Endothelial cell of umbilical vein (primary cell): ENCODE results near the gene SFMBT2. TPM values are rescaled to one million over a fixed set of nuclear protein-coding genes. Genes with fewer than 3 reads are reported as not detected.

ENCODE experiments used
- BruUV-seq: library from RNA; stranded (reverse); fragments of 400-500 nt; replicated peaks from 2 replicates; lab custom pipeline; 2021; lab: Mats Ljungman, UMichigan
- CTCF ChIA-PET: fragments of 300-600, 350-600 bp; sonication (Branson Sonifier 250); formaldehyde crosslinking; loops from one replicate; lab custom pipeline; 2021; ENCODE audit warnings: antibody characterized with exemption, inconsistent platforms; lab: Charles Lee
- POLR2A ChIA-PET: fragments of 300-600, 350-600 bp; sonication (Branson Sonifier 250); formaldehyde crosslinking; loops from one replicate; lab custom pipeline; 2021; ENCODE audit warnings: antibody characterized with exemption, inconsistent platforms; lab: Charles Lee
- DNase-seq: peaks from one replicate; pipeline ENCODE4 v3.0.0-alpha.2; 2011; ENCODE audit warnings: low read depth, low spot score
- FAIRE-seq: peaks from 2 replicates; lab custom pipeline; 2011; peaks lifted over from hg19 to GRCh38; lab: Jason Lieb, UNC
- H2AFZ ChIP-seq: 2 replicates; pipeline ENCODE4 v1.6.0; 2012; ENCODE audit warnings: low read depth, low read length, control low read depth, inconsistent platforms
- H3K27ac ChIP-seq: 2 replicates; pipeline ENCODE4 v1.5.1; 2011; ENCODE audit warnings: low read depth, mild to moderate bottlenecking, control low read depth, low read length, moderate library complexity; ENCODE audit not compliant: insufficient read depth
- H3K27me3 ChIP-seq, 2 experiments: 2 replicates each; pipeline versions ENCODE4 v1.6.0 to v1.6.1; 2011; ENCODE audit warnings: low read length in 2 of 2, mixed read lengths in 1 of 2; ENCODE audit not compliant: control insufficient read depth in 2 of 2, insufficient read depth in 2 of 2
- H3K36me3 ChIP-seq, 2 experiments: 2 replicates in 1 of 2; 3 replicates in 1 of 2; pipeline ENCODE4 v1.5.1; 2011; ENCODE audit warnings: low read length in 2 of 2, mild to moderate bottlenecking in 1 of 2, moderate library complexity in 1 of 2; ENCODE audit not compliant: control insufficient read depth in 2 of 2, insufficient read depth in 2 of 2; ENCODE audit errors: extremely low read depth in 1 of 2
- H3K4me1 ChIP-seq: 3 replicates; pipeline ENCODE4 v1.5.1; 2011; ENCODE audit warnings: mild to moderate bottlenecking, low read length; ENCODE audit not compliant: control insufficient read depth, insufficient read depth; ENCODE audit errors: extremely low read depth
- H3K4me2 ChIP-seq: 2 replicates; pipeline ENCODE4 v1.6.1; 2011; ENCODE audit warnings: low read length, control low read depth, mixed read lengths; ENCODE audit not compliant: insufficient read depth
- H3K4me3 ChIP-seq, 3 experiments: fragments of 200-600 bp in 1 of 3; sonication (generic), shearing (Covaris generic) in 1 of 3; replicated peaks in 1 of 3; 2 replicates each; pipeline ENCODE4 v1.5.1; 2011 to 2016; ENCODE audit warnings: control low read depth in 3 of 3, low read length in 3 of 3, mild to moderate bottlenecking in 2 of 3, inconsistent platforms in 1 of 3, low read depth in 1 of 3, moderate library complexity in 1 of 3; ENCODE audit not compliant: insufficient read depth in 1 of 3
- H3K79me2 ChIP-seq: 2 replicates; pipeline ENCODE4 v1.6.0; 2012; ENCODE audit warnings: low read length, inconsistent platforms; ENCODE audit not compliant: control insufficient read depth, insufficient read depth
- H3K9ac ChIP-seq: replicated peaks from 2 replicates; pipeline ENCODE3; 2011; ENCODE audit warnings: low read length, control low read depth; ENCODE audit not compliant: insufficient read depth; ENCODE audit errors: extremely low read depth
- H3K9me1 ChIP-seq: replicated peaks from 3 replicates; pipeline ENCODE4 v1.6.0; 2011; ENCODE audit warnings: mild to moderate bottlenecking, low read length; ENCODE audit not compliant: control insufficient read depth, insufficient read depth; ENCODE audit errors: extremely low read depth
- H3K9me3 ChIP-seq: replicated peaks from 2 replicates; pipeline ENCODE4 v1.5.1; 2012; ENCODE audit warnings: low read length, inconsistent platforms; ENCODE audit not compliant: control insufficient read depth, insufficient read depth
- H4K20me1 ChIP-seq: replicated peaks from 2 replicates; pipeline ENCODE3; 2011; ENCODE audit warnings: mild to moderate bottlenecking, low read length; ENCODE audit not compliant: control insufficient read depth, insufficient read depth; ENCODE audit errors: extremely low read depth
- CTCF ChIP-seq, 2 donors: IDR thresholded peaks; 1 replicate in 1 of 2; 2 replicates in 1 of 2; pipeline ENCODE4 v1.5.1; 2011; ENCODE audit warnings: low read length in 2 of 2, mild to moderate bottlenecking in 2 of 2, moderate library complexity in 2 of 2, control low read depth in 1 of 2, inconsistent platforms in 1 of 2, low read depth in 1 of 2; ENCODE audit not compliant: insufficient read depth in 1 of 2; ENCODE audit errors: extremely low read depth in 1 of 2
- EZH2 ChIP-seq: IDR thresholded peaks from 2 replicates; pipeline ENCODE4 v1.6.1; 2012; ENCODE audit warnings: borderline replicate concordance, low read depth, mild to moderate bottlenecking, moderate library complexity, low read length, inconsistent platforms; ENCODE audit not compliant: severe bottlenecking
- FOS ChIP-seq: IDR thresholded peaks from 2 replicates; pipeline ENCODE4 v1.6.1; 2011; ENCODE audit warnings: mild to moderate bottlenecking, low read length, moderate library complexity, borderline replicate concordance; ENCODE audit not compliant: insufficient read depth
- GATA2 ChIP-seq: IDR thresholded peaks from 2 replicates; pipeline ENCODE4 v1.7.0; 2011; ENCODE audit warnings: low read depth, mild to moderate bottlenecking, moderate library complexity, mixed read lengths, low read length; ENCODE audit not compliant: insufficient read length, insufficient read depth
- JUN ChIP-seq: IDR thresholded peaks from 2 replicates; pipeline ENCODE4 v1.6.1; 2011; ENCODE audit warnings: borderline replicate concordance, low read depth; ENCODE audit not compliant: insufficient read length, insufficient read depth
- MAX ChIP-seq: IDR thresholded peaks from 2 replicates; pipeline ENCODE4 v1.6.1; 2011; ENCODE audit not compliant: insufficient read depth, insufficient read length
- MYC ChIP-seq: IDR thresholded peaks from one replicate; pipeline ENCODE4 v1.6.1; 2011; ENCODE audit warnings: mild to moderate bottlenecking, low read depth, low read length
- POLR2A ChIP-seq: IDR thresholded peaks from 2 replicates; pipeline ENCODE4 v1.6.1; 2012; ENCODE audit warnings: low read depth, mild to moderate bottlenecking, control low read depth, low read length
- POLR2AphosphoS5 ChIP-seq: IDR thresholded peaks from 2 replicates; pipeline ENCODE4 v1.6.1; 2012; ENCODE audit warnings: low read depth, mild to moderate bottlenecking, control low read depth, low read length, moderate library complexity; ENCODE audit not compliant: insufficient read depth
- dilution Hi-C: fragments of 300-500 bp; cut with MboI; formaldehyde crosslinking; loops from one replicate; pipeline ENCODE4 v1.15.0; 2019; ENCODE audit warnings: low sequenced_read_pairs; ENCODE audit not compliant: extremely low pct_ligation_motif_present
- intact Hi-C: fragments of 100-400 bp; cut with micrococcal nuclease; formaldehyde crosslinking; loops from one replicate; pipeline ENCODE4 v1.10.0; 2022
- polyA plus RNA-seq, 4 experiments: library from polyadenylated mRNA; depleted of rRNA in 3 of 4; stranded (reverse) in 3 of 4; unstranded in 1 of 4; fragments of >200 nt; gene quantifications; 2 replicates each; pipeline versions ENCODE4 v1.2.1 to v1.2.3, GENCODE V29; 2011 to 2012; ENCODE audit warnings: missing spikeins in 1 of 4
- total RNA-seq: library from RNA; stranded (reverse); gene quantifications from 2 replicates; pipeline ENCODE4 v1.2.3, GENCODE V29; 2021

The SFMBT2 gene
- total and polyA plus RNA-seq, 2 donors (not counting 3 experiments of a cell fraction or from before 2014, with no cell fraction given) = 0.14 to 0.64 TPM

- H3K9ac ChIP-seq = no peak overlapping the region
- H3K27ac ChIP-seq = no peak overlapping the region
- intact Hi-C loops = no loop called here
- dilution Hi-C loops = no loop called here
- no peaks in the 10 kb centered on the region for H3K79me2 ChIP-seq
- H4K20me1 ChIP-seq = no peaks in the 10 kb centered on the region
- ChIA-PET POLR2A (no interaction called here), CTCF (no interaction called here)
- DNase-seq = no peak
- no peak for FAIRE-seq
- TF ChIP-seq POLR2AphosphoS5 (no peak), EZH2 (no peak), MAX (no peak), MYC (no peak), POLR2A (no peak), FOS (no peak), GATA2 (no peak), JUN (no peak), CTCF (IDR thresholded peaks at IDR 0.05; ENCODE audit: extremely low read depth in 1 of 2, insufficient read depth in 1 of 2, low read depth in 1 of 2, low read length in 2 of 2) (no peak)
- H3K36me3 ChIP-seq = no peaks in the 10 kb centered on the region
- H3K9me3 ChIP-seq = no peaks in the 10 kb centered on the region
- H2AFZ ChIP-seq = no peak overlapping the region
- no peaks in the 10 kb centered on the region for H3K27me3 ChIP-seq
- H3K4me2 ChIP-seq = no peak overlapping the region
- no TSS peak for BruUV-seq
- no peaks in the 10 kb centered on the region for H3K9me1 ChIP-seq
- no peaks in the 10 kb centered on the region for H3K4me1 ChIP-seq
- no peak overlapping the region for H3K4me3 ChIP-seq
Observed at GRCh38 chr10:7385114-7385513, 25.7 kb downstream of the SFMBT2 start.
